Muscle of back (tissue), 11 donors: ENCODE data around the gene GRID1. TPM values are rescaled to one million over a fixed set of nuclear protein-coding genes. Genes with fewer than 3 reads are reported as not detected.
"Not testable (repeated sequence)": the region's sequence is repeated elsewhere in the genome, so short reads cannot be mapped to it uniquely, and the experiment has no call there.

Source experiments
- DNase-seq, 3 donors: peaks; one replicate each; pipeline versions ENCODE4 v3.0.0 to v3.0.0-alpha.2; 2013
- polyA plus RNA-seq, 10 donors: library from polyadenylated mRNA; unstranded; fragments of 120-200 nt; gene quantifications; one replicate each; pipeline ENCODE4 v1.2.1, GENCODE V29; 2013; ENCODE audit not compliant: insufficient read length in 10 of 10

Gene GRID1
- polyA plus RNA-seq, 10 donors, result 2.7 to 8.4 (median 5.9) TPM

- no peak for DNase-seq
Measured at GRCh38 chr10:86084585-86084984, 282.0 kb downstream of the GRID1 start.

GRCh38 chr10:86083664-86084175 lies 282.9 kb downstream of the GRID1 start:
- DNase-seq, result no peak

GRCh38 chr10:86083206-86083605 lies 283.4 kb downstream of the GRID1 start:
- no peak for DNase-seq

- DNase-seq, result no peak
Measured at GRCh38 chr10:86082556-86082955, 284.0 kb downstream of the GRID1 start.

- DNase-seq, result no peak
Measured at GRCh38 chr10:86079088-86079487, 287.5 kb downstream of the GRID1 start.

GRCh38 chr10:86078639-86079035 lies 288.0 kb downstream of the GRID1 start:
- no peak for DNase-seq

- peak in 2 of 3 donors; percentile 8 to 53 for DNase-seq
Measured at GRCh38 chr10:86077871-86078638, 288.5 kb downstream of the GRID1 start.

- no peak for DNase-seq
Measured at GRCh38 chr10:86077271-86077670, 289.3 kb downstream of the GRID1 start.

- not testable (repeated sequence) for DNase-seq
Measured at GRCh38 chr10:86076497-86076896, 290.1 kb downstream of the GRID1 start.

- no peak for DNase-seq
Measured at GRCh38 chr10:86075512-86075911, 291.1 kb downstream of the GRID1 start.

- no peak for DNase-seq
Measured at GRCh38 chr10:86074294-86074693, 292.3 kb downstream of the GRID1 start.

- no peak for DNase-seq
Measured at GRCh38 chr10:86073199-86073977, 293.2 kb downstream of the GRID1 start.

GRCh38 chr10:86072413-86072812 lies 294.2 kb downstream of the GRID1 start:
- DNase-seq, result no peak

GRCh38 chr10:86071758-86072157 lies 294.8 kb downstream of the GRID1 start:
- DNase-seq, result no peak

- no peak for DNase-seq
Measured at GRCh38 chr10:86071145-86071544, 295.4 kb downstream of the GRID1 start.

GRCh38 chr10:86070278-86070677 lies 296.3 kb downstream of the GRID1 start:
- DNase-seq, result no peak

GRCh38 chr10:86068231-86069054 lies 298.2 kb downstream of the GRID1 start:
- no peak for DNase-seq

- DNase-seq, result no peak
Measured at GRCh38 chr10:86067436-86068050, 299.1 kb downstream of the GRID1 start.

- DNase-seq, result no peak
Measured at GRCh38 chr10:86066696-86067095, 299.9 kb downstream of the GRID1 start.

- DNase-seq, result no peak
Measured at GRCh38 chr10:86065711-86066251, 300.8 kb downstream of the GRID1 start.
